Mammary epithelial cell (primary cell): Measurements from ENCODE around the gene ABHD15.

ENCODE experiments used
- CTCF ChIP-seq, 2 donors: IDR thresholded peaks in 1 of 2; conservative IDR thresholded peaks in 1 of 2; 2 replicates each; pipeline ENCODE4 v1.5.1; 2011 to 2012; ENCODE audit warnings: inconsistent platforms in 2 of 2, low read length in 2 of 2, mild to moderate bottlenecking in 2 of 2, control low read depth in 1 of 2, low read depth in 1 of 2; ENCODE audit not compliant: insufficient read depth in 1 of 2; ENCODE audit errors: extremely low read depth in 1 of 2
- EZH2 ChIP-seq: IDR thresholded peaks from 2 replicates; pipeline ENCODE4 v1.6.1; 2012; ENCODE audit warnings: low read length, inconsistent platforms, borderline replicate concordance

GRCh38 chr17:29615492-29616299, 48.9 kb upstream of the ABHD15 start:
- TF ChIP-seq CTCF (conservative IDR thresholded peaks at IDR 0.05 in 1 of 2, IDR thresholded peaks at IDR 0.05 in 1 of 2; ENCODE audit: extremely low read depth in 1 of 2, insufficient read depth in 1 of 2, low read depth in 1 of 2, low read length in 2 of 2) (no peak), EZH2 (no peak)
